Sigmoid colon (tissue), 4 donors: ENCODE measurements around the gene GABRP.

Experiments
- CTCF ChIP-seq, 4 experiments: fragments of 450-650 bp in 3 of 4; fragments of 200-600 bp in 1 of 4; IDR thresholded peaks; one replicate each; pipeline ENCODE4 v1.5.1; 2016 to 2019; ENCODE audit warnings: antibody characterized with exemption in 4 of 4, mild to moderate bottlenecking in 3 of 4, moderate library complexity in 2 of 4
- POLR2A ChIP-seq, 2 donors: fragments of 450-650 bp; IDR thresholded peaks; one replicate each; pipeline ENCODE4 v1.6.1; 2016; ENCODE audit warnings: antibody characterized with exemption in 2 of 2, mild to moderate bottlenecking in 2 of 2, moderate library complexity in 2 of 2
- POLR2AphosphoS5 ChIP-seq, 4 donors: sonication (generic); formaldehyde crosslinking; IDR thresholded peaks; one replicate each; pipeline ENCODE4 v1.6.1; 2017; ENCODE audit warnings: antibody characterized with exemption in 4 of 4

DNA sequence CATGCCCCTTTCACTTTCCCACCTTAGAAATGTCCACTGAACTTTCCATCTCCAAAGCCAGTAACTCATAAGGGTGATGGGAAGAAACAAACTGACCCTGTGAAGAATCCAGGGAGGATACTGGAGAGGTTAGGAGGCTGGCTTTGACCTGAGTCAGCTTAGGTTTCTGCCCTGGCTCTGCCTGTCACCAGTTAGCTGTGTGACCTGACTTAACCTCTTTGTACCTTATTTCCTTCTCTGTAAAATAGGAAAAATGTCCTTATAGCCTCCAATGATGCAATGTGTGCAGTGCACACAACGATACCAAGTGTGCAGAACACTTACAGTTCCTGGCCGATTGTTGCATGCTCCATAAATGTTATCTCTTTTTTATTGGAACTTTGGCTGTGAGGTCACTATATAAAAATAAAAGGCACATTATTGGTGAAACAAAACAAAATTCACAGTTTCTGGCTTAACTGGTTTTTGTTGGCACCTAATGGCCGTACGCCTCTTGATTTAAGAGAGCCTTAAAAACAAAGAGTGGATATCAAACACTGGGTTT, 37.8 kb downstream of the GABRP start:
- TF ChIP-seq CTCF (IDR thresholded peaks at IDR 0.05) (no peak), POLR2A (IDR thresholded peaks at IDR 0.05) (no peak), POLR2AphosphoS5 (IDR thresholded peaks at IDR 0.05) (no peak)
